GM23338 (cell line): ENCODE data around the gene GNA12. TPM values are rescaled to one million over a fixed set of nuclear protein-coding genes. Genes with fewer than 3 reads are reported as not detected.

Source experiments
- ATAC-seq: fragments of 200-7000 bp; cut with Tn5 transposase; 3 replicates; pipeline ENCODE4 v1.9.1; 2020
- DNase-seq: peaks from one replicate; pipeline ENCODE4 v3.0.0-alpha.2; 2015; ENCODE audit warnings: low spot score
- H2AFZ ChIP-seq: fragments of 200-600 bp; sonication (generic); 2 replicates; pipeline ENCODE4 v1.8.0; 2016; ENCODE audit warnings: antibody characterized with exemption, mild to moderate bottlenecking, moderate library complexity
- H3F3A ChIP-seq: fragments of 200-600 bp; sonication (generic); replicated peaks from 2 replicates; pipeline ENCODE4 v1.8.0; 2017; ENCODE audit warnings: antibody characterized with exemption, mixed run types, low read depth
- H3K27ac ChIP-seq: fragments of 200-600 bp; sonication (generic); 2 replicates; pipeline ENCODE4 v1.6.1; 2016; ENCODE audit warnings: low read depth
- H3K27me3 ChIP-seq: fragments of 200-600 bp; sonication (generic); 2 replicates; pipeline ENCODE4 v1.8.0; 2016; ENCODE audit warnings: mild to moderate bottlenecking, mixed run types, moderate library complexity; ENCODE audit not compliant: insufficient read depth
- H3K36me3 ChIP-seq: fragments of 200-600 bp; sonication (generic); 2 replicates; pipeline ENCODE4 v1.8.0; 2016; ENCODE audit warnings: mild to moderate bottlenecking; ENCODE audit not compliant: insufficient read depth
- H3K4me1 ChIP-seq: fragments of 200-600 bp; sonication (generic); 2 replicates; pipeline ENCODE4 v1.8.0; 2016; ENCODE audit warnings: mild to moderate bottlenecking, moderate library complexity; ENCODE audit not compliant: insufficient read depth
- H3K4me2 ChIP-seq: fragments of 200-600 bp; sonication (generic); 2 replicates; pipeline ENCODE4 v1.7.1; 2017; ENCODE audit warnings: mixed run types
- H3K4me3 ChIP-seq: fragments of 200-600 bp; sonication (generic); 2 replicates; pipeline ENCODE4 v1.6.1; 2016; ENCODE audit warnings: mixed run types
- H3K79me2 ChIP-seq: fragments of 200-600 bp; sonication (generic); replicated peaks from 2 replicates; pipeline ENCODE4 v1.8.0; 2017; ENCODE audit warnings: mild to moderate bottlenecking; ENCODE audit not compliant: insufficient read depth
- H3K9me2 ChIP-seq: fragments of 200-600 bp; sonication (generic); 2 replicates; pipeline ENCODE4 v1.8.0; 2017; ENCODE audit not compliant: insufficient read depth
- H4K20me1 ChIP-seq: fragments of 200-600 bp; sonication (generic); replicated peaks from 2 replicates; pipeline ENCODE4 v1.8.0; 2017; ENCODE audit warnings: mild to moderate bottlenecking; ENCODE audit not compliant: insufficient read depth
- H3K27ac Mint-ChIP-seq: 2 replicates; pipeline ENCODE4 v1.8.0; 2020; ENCODE audit warnings: inconsistent platforms, mild to moderate bottlenecking, moderate library complexity, mixed read lengths
- H3K27me3 Mint-ChIP-seq: 3 replicates; pipeline ENCODE4 v1.8.0; 2022; ENCODE audit warnings: low read depth, mild to moderate bottlenecking, moderate library complexity, mixed read lengths, inconsistent platforms; ENCODE audit not compliant: insufficient read depth, poor library complexity
- H3K36me3 Mint-ChIP-seq: 3 replicates; pipeline ENCODE4 v1.8.0; 2021; ENCODE audit warnings: low read depth, mild to moderate bottlenecking, inconsistent platforms, moderate library complexity, mixed read lengths
- H3K4me1 Mint-ChIP-seq: 3 replicates; pipeline ENCODE4 v1.8.0; 2020; ENCODE audit warnings: mild to moderate bottlenecking, inconsistent platforms, mixed read lengths
- H3K4me3 Mint-ChIP-seq: 3 replicates; pipeline ENCODE4 v1.8.0; 2021; ENCODE audit warnings: moderate library complexity, mild to moderate bottlenecking, inconsistent platforms, mixed read lengths
- H3K9me3 Mint-ChIP-seq: 3 replicates; pipeline ENCODE4 v1.8.0; 2020; ENCODE audit warnings: moderate library complexity, mild to moderate bottlenecking, inconsistent platforms, mixed read lengths
- CREB1 ChIP-seq: fragments of 250-450 bp; sonication (Bioruptor Pico); IDR thresholded peaks from 2 replicates; pipeline ENCODE4 v1.5.0; 2020; ENCODE audit warnings: low read depth, mild to moderate bottlenecking, moderate library complexity
- CTCF ChIP-seq, 2 experiments: fragments of 200-600 bp in 1 of 2; sonication (generic) in 1 of 2; conservative IDR thresholded peaks; 2 replicates each; pipeline versions ENCODE4 v1.5.1 to v1.6.1; 2016 to 2017; ENCODE audit warnings: antibody characterized with exemption in 2 of 2, low read depth in 2 of 2, mild to moderate bottlenecking in 2 of 2, moderate library complexity in 1 of 2
- EZH2 ChIP-seq: fragments of 200-600 bp; sonication (generic); IDR thresholded peaks from one replicate; pipeline ENCODE4 v1.8.0; 2017; ENCODE audit warnings: antibody characterized with exemption, mild to moderate bottlenecking, low read depth; ENCODE audit not compliant: unreplicated experiment
- JUNB ChIP-seq: IDR thresholded peaks from one replicate; pipeline ENCODE4 v1.6.1; 2016; ENCODE audit warnings: antibody characterized with exemption; ENCODE audit not compliant: unreplicated experiment
- STAT1 ChIP-seq: IDR thresholded peaks from one replicate; pipeline ENCODE4 v1.6.1; 2016; ENCODE audit warnings: antibody characterized with exemption; ENCODE audit not compliant: unreplicated experiment
- ZNF114 ChIP-seq: fragments of 250-450 bp; sonication (Bioruptor Pico); IDR thresholded peaks from 2 replicates; pipeline ENCODE4 v1.5.0; 2020; ENCODE audit warnings: mild to moderate bottlenecking, moderate library complexity
- ZNF331 ChIP-seq: fragments of 250-450 bp; sonication (Bioruptor Pico); IDR thresholded peaks from 2 replicates; pipeline ENCODE4 v1.5.0; 2020; ENCODE audit warnings: low read depth, mild to moderate bottlenecking, moderate library complexity
- ZNF462 ChIP-seq: fragments of 250-450 bp; sonication (Bioruptor Pico); IDR thresholded peaks from 2 replicates; pipeline ENCODE4 v1.5.0; 2020; ENCODE audit warnings: mild to moderate bottlenecking, moderate library complexity
- polyA plus RNA-seq: library from polyadenylated mRNA; unstranded; fragments of >200 nt; fragmentation: Nextera tagmentation; extraction: Ambion mirVana; gene quantifications from 2 replicates; pipeline ENCODE4 v1.2.1, GENCODE V29; 2016
- total RNA-seq: library from RNA; depleted of rRNA; stranded (reverse); fragments of >200 nt; shearing (Covaris generic); gene quantifications from 2 replicates; pipeline ENCODE4 v1.2.3, GENCODE V29; 2014
- TF ChIP-seq, protein P1 (sequence below): IDR thresholded peaks from 2 replicates; pipeline ENCODE4 v1.6.1; 2016; ENCODE audit warnings: antibody characterized with exemption

The GNA12 gene
- total and polyA plus RNA-seq, 2 experiments from 2014 or later, result 24.0 to 87.7 TPM

DNA sequence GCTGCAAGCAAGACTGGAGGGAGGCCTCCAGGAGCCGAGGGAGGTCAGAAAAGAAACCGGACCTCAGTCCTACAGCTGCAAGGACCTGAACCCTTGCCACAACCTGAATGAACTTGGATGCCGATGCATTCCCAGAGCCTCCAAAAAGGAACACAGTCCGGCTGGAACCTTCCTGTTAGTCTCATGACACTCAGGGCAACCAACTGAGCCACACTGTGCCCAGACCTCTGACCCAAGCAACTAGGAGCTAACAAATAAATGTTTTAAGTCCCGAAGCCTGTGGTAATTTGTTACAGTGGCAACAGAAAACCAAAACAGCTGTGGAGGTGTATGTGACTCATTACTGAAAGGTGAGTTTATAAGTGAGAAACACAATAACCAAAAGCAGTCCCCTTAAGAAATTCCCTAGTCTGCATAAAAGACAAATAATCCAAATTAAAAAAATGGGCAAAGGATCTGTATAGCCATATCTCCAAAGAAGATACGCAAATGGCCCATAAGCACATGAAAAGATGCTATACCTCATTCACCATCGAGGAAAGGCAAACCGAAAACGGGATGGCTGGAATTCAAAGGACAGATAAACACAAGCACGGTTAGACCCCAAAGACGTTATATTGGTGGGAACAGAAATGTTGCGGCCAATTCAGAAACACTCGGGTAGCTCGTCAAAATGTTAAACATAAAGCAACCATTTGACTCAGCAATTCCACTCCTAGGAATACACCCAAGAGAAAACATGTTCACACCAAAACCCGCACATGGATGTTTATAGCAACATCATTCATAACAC is 24.8 kb downstream of the GNA12 start:
- Histone ChIP-seq H4K20me1 (no peaks in the 10 kb centered on the region), H3K27ac (peak overlapping the region; percentile 96), H3K4me1 (peaks cover 77% of the 10 kb centered on the region), H3K4me3 (no peak overlapping the region), H3K36me3 (no peaks in the 10 kb centered on the region), H2AFZ (no peak overlapping the region), H3K27me3 (no peaks in the 10 kb centered on the region), H3K9me2 (no peaks in the 10 kb centered on the region), H3K79me2 (peaks cover 91% of the 10 kb centered on the region), H3F3A (peaks cover 17% of the 10 kb centered on the region), H3K4me2 (peak overlapping the region; percentile 41)
- no peak for ATAC-seq
- no peak for DNase-seq
- Mint-ChIP-seq H3K9me3 (no peaks in the 10 kb centered on the region), H3K27me3 (peaks cover 29% of the 10 kb centered on the region), H3K4me3 (peak overlapping the region; percentile 20; the same call in 2 of the 3 replicates), H3K4me1 (peaks cover 87% of the 10 kb centered on the region), H3K27ac (peak overlapping the region; percentile 87), H3K36me3 (no peaks in the 10 kb centered on the region; the same call in 1 of the 3 replicates)
- TF ChIP-seq CREB1 (CRISPR knock-in tag) (no peak), ZNF114 (CRISPR knock-in tag) (no peak), ZNF331 (CRISPR knock-in tag) (no peak)
- TF ChIP-seq, protein P1, sequence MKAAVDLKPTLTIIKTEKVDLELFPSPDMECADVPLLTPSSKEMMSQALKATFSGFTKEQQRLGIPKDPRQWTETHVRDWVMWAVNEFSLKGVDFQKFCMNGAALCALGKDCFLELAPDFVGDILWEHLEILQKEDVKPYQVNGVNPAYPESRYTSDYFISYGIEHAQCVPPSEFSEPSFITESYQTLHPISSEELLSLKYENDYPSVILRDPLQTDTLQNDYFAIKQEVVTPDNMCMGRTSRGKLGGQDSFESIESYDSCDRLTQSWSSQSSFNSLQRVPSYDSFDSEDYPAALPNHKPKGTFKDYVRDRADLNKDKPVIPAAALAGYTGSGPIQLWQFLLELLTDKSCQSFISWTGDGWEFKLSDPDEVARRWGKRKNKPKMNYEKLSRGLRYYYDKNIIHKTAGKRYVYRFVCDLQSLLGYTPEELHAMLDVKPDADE, result no peak

GRCh38 chr7:2818653-2819052 is 25.5 kb downstream of the GNA12 start:
- Histone ChIP-seq H3K9me2 (no peaks in the 10 kb centered on the region), H3K4me1 (peaks cover 77% of the 10 kb centered on the region), H3K4me2 (peak overlapping the region; percentile 41), H3K79me2 (peaks cover 91% of the 10 kb centered on the region), H3K27ac (peak overlapping the region; percentile 96; the same call in 1 of the 2 replicates), H4K20me1 (no peaks in the 10 kb centered on the region), H3F3A (peaks cover 17% of the 10 kb centered on the region), H2AFZ (no peak overlapping the region), H3K36me3 (no peaks in the 10 kb centered on the region), H3K4me3 (no peak overlapping the region), H3K27me3 (no peaks in the 10 kb centered on the region)
- no peak for DNase-seq
- H3K27me3 Mint-ChIP-seq, result peaks cover 27% of the 10 kb centered on the region
- H3K9me3 Mint-ChIP-seq, result no peaks in the 10 kb centered on the region
- peaks cover 87% of the 10 kb centered on the region for H3K4me1 Mint-ChIP-seq
- ATAC-seq, result no peak
- H3K4me3 Mint-ChIP-seq, result no peak overlapping the region
- H3K27ac Mint-ChIP-seq, result peak overlapping the region; percentile 87
- peaks cover 7% of the 10 kb centered on the region for H3K36me3 Mint-ChIP-seq
- TF ChIP-seq CTCF (conservative IDR thresholded peaks at IDR 0.05; ENCODE audit: low read depth in 2 of 2), result no peak
- no peak for TF ChIP-seq ZNF462 (CRISPR knock-in tag)
- no peak for TF ChIP-seq JUNB
- no peak for TF ChIP-seq ZNF114 (CRISPR knock-in tag)
- TF ChIP-seq STAT1, result no peak
- TF ChIP-seq, protein P1, result no peak
- TF ChIP-seq EZH2, result no peak
